K562 (cell line): ENCODE results near the gene RNF32. TPM values are rescaled to one million over a fixed set of nuclear protein-coding genes. Genes with fewer than 3 reads are reported as not detected.

ENCODE experiments used
- ATAC-seq: fragments of 200-7000 bp; cut with Tn5 transposase; 3 replicates; pipeline ENCODE4 v1.9.1; 2020; ENCODE audit warnings: moderate library complexity
- BruUV-seq: library from RNA; stranded (reverse); fragments of 400-500 nt; replicated peaks from 2 replicates; lab custom pipeline; 2021; lab: Mats Ljungman, UMichigan
- CTCF ChIA-PET: fragments of 300-600 bp; formaldehyde crosslinking; extraction: SDS; loops from one replicate; lab custom pipeline; 2021; ENCODE audit warnings: low intra/inter-chr PET ratio; lab: Yijun Ruan, JAX
- POLR2A ChIA-PET: fragments of 300-600, 350-650 bp; sonication (Branson Sonifier 250); formaldehyde crosslinking; extraction: SDS; loops from one replicate; lab custom pipeline; 2021; ENCODE audit warnings: antibody characterized with exemption, inconsistent platforms; lab: Yijun Ruan, JAX
- DNase-seq, 4 experiments: peaks; one replicate each; pipeline versions ENCODE4 v3.0.0 to v3.0.0-alpha.2; 2011 to 2018; ENCODE audit warnings: low spot score in 3 of 4, mixed read lengths in 3 of 4; ENCODE audit errors: extremely low read depth in 1 of 4
- FAIRE-seq: peaks from 2 replicates; lab custom pipeline; 2011; peaks lifted over from hg19 to GRCh38; lab: Jason Lieb, UNC
- H2AFZ ChIP-seq: 2 replicates; pipeline ENCODE4 v1.6.0; 2011; ENCODE audit warnings: low read depth, low read length, control low read depth, inconsistent platforms
- H3K27ac ChIP-seq: fragments of 200-600 bp; 3 replicates; pipeline ENCODE4 v1.8.0; 2011; ENCODE audit warnings: low read depth, mild to moderate bottlenecking, control low read depth, inconsistent platforms, low read length, moderate library complexity, mixed read lengths; ENCODE audit errors: extremely low read depth
- H3K27me3 ChIP-seq, 2 experiments: fragments of 300-600 bp in 1 of 2; 2 replicates in 1 of 2; 3 replicates in 1 of 2; pipeline versions ENCODE4 v1.6.0 to v1.8.0; 2011; ENCODE audit warnings: inconsistent platforms in 2 of 2, low read length in 2 of 2, mild to moderate bottlenecking in 1 of 2, mixed read lengths in 1 of 2, moderate library complexity in 1 of 2; ENCODE audit not compliant: control insufficient read depth in 2 of 2, insufficient read depth in 2 of 2
- H3K36me3 ChIP-seq: fragments of 300-600 bp; 3 replicates; pipeline ENCODE4 v1.8.0; 2011; ENCODE audit warnings: mild to moderate bottlenecking, low read length, inconsistent platforms; ENCODE audit not compliant: control insufficient read depth, insufficient read depth
- H3K4me1 ChIP-seq, 2 experiments: fragments of 200-600 bp in 1 of 2; replicated peaks in 1 of 2; 2 replicates in 1 of 2; 3 replicates in 1 of 2; pipeline versions ENCODE4 v1.5.1 to v1.8.0; 2011; ENCODE audit warnings: inconsistent platforms in 2 of 2, low read length in 2 of 2, mild to moderate bottlenecking in 1 of 2, mixed read lengths in 1 of 2, moderate library complexity in 1 of 2; ENCODE audit not compliant: control insufficient read depth in 2 of 2, insufficient read depth in 2 of 2
- H3K4me2 ChIP-seq: 2 replicates; pipeline ENCODE4 v1.6.1; 2011; ENCODE audit warnings: low read length, control low read depth, inconsistent platforms, mixed read lengths; ENCODE audit not compliant: insufficient read depth
- H3K4me3 ChIP-seq: fragments of 200-600 bp; sonication (generic), shearing (Covaris generic); 2 replicates; pipeline ENCODE4 v1.5.1; 2016; ENCODE audit warnings: control low read depth, inconsistent platforms
- H3K79me2 ChIP-seq: fragments of 200-600 bp; 3 replicates; pipeline ENCODE4 v1.8.0; 2011; ENCODE audit warnings: low read length, inconsistent platforms; ENCODE audit not compliant: control insufficient read depth, insufficient read depth
- H3K9ac ChIP-seq, 2 experiments: 2 replicates each; pipeline versions ENCODE4 v1.6.0 to v1.6.1; 2011; ENCODE audit warnings: low read depth in 2 of 2, low read length in 2 of 2, control low read depth in 1 of 2, inconsistent platforms in 1 of 2, mild to moderate bottlenecking in 1 of 2, mixed read lengths in 1 of 2; ENCODE audit not compliant: insufficient read depth in 1 of 2
- H3K9me1 ChIP-seq: one replicate; pipeline ENCODE4 v1.6.0; 2011; ENCODE audit warnings: inconsistent platforms, mild to moderate bottlenecking, low read length, moderate library complexity; ENCODE audit not compliant: control insufficient read depth, insufficient read depth
- H3K9me3 ChIP-seq: replicated peaks from 2 replicates; pipeline ENCODE4 v1.5.1; 2011; ENCODE audit warnings: low read depth, low read length, inconsistent platforms; ENCODE audit not compliant: control insufficient read depth, insufficient read depth
- H4K20me1 ChIP-seq: replicated peaks from 2 replicates; pipeline ENCODE4 v1.6.1; 2011; ENCODE audit warnings: low read length, inconsistent platforms, mixed read lengths; ENCODE audit not compliant: control insufficient read depth, insufficient read depth
- COPS2 ChIP-seq: fragments of 450-650 bp; conservative IDR thresholded peaks from 2 replicates; pipeline ENCODE4 v1.6.1; 2016; ENCODE audit warnings: mild to moderate bottlenecking, moderate library complexity
- WGBS: fragments of 100-300 bp; shearing (Covaris generic); methylation state at CpG from one replicate; pipeline ENCODE4 v1.1.6; 2016; ENCODE audit warnings: low coverage, mixed read lengths; ENCODE audit not compliant: insufficient coverage; ENCODE audit errors: missing lambda C conversion rate; 5-methylcytosine and 5-hydroxymethylcytosine counted together
- in situ Hi-C: fragments of 300-500 bp; cut with MboI; formaldehyde crosslinking; loops from 4 replicates; pipeline ENCODE4 v1.15.0; 2018; ENCODE audit warnings: inconsistent platforms, mixed read lengths
- intact Hi-C: fragments of 100-400 bp; cut with micrococcal nuclease; formaldehyde crosslinking; loops from 2 replicates; pipeline ENCODE4 v1.14.2; 2022
- polyA plus RNA-seq, 8 experiments: library from polyadenylated mRNA; depleted of rRNA in 4 of 8; stranded (reverse) in 5 of 8; unstranded in 3 of 8; fragments of >200 nt; fragmentation: Nextera tagmentation in 2 of 8; fragmentation: Illumina TruSeq in 1 of 8; extraction: Ambion mirVana in 2 of 8; extraction: Trizol in 1 of 8; gene quantifications; 2 replicates each; pipeline versions ENCODE4 v1.2.1 to v1.2.3, GENCODE V29; 2011 to 2014; ENCODE audit warnings: inconsistent platforms in 1 of 8, missing spikeins in 1 of 8
- total RNA-seq, 7 experiments: library from RNA; depleted of rRNA in 6 of 7; stranded (reverse); fragments of >200 nt in 6 of 7; fragmentation: Illumina TruSeq in 2 of 7; extraction: Trizol in 2 of 7; gene quantifications; 2 replicates each; pipeline versions ENCODE4 v1.2.1 to v1.2.3, GENCODE V29; 2011 to 2021; ENCODE audit warnings: low replicate concordance in 1 of 7
- TF ChIP-seq, protein P1 (sequence below): fragments of 200-800 bp; sonication (Bioruptor generic); IDR thresholded peaks from 2 replicates; pipeline ENCODE4 v1.6.1; 2017; ENCODE audit warnings: missing genetic modification characterization, missing compliant biosample characterization

Gene RNF32
- total and polyA plus RNA-seq, 9 of the 15 experiments (the other 6 are each of a cell fraction or from before 2014, with no cell fraction given), result 2.6 to 7.0 (median 4.6) TPM

DNA sequence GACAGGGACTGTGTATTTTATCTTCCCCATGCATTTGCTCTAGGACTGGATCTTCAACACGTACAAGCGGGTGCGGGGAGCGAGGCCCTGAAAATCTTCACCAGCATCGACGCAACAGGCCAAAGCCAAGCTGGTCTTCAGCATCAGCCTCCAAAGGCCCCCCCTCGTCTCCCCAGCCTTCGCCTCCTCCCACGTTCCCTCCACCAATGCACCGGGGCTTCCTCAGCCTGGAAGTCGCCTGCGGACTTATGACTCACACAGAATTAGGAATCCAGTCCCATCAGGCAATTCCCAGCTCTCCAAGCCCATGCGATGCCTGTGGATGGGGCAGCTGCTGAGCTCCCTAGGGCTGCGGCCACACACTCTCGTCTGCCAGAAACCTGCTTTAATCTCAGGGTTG is 36.3 kb upstream of the RNF32 start:
- no peaks in the 10 kb centered on the region for H3K9me1 ChIP-seq
- no peaks in the 10 kb centered on the region for H3K36me3 ChIP-seq
- DNase-seq (no peak), ATAC-seq (peak; percentile 14; the same call in 2 of the 3 replicates), FAIRE-seq (no peak)
- POLR2A ChIA-PET, result interaction anchor here (1.4 to 1.7 kb wide), 2 partner anchors 8 to 10 kb away, joined by 4 to 7 read pairs; no protein-coding TSS in a partner anchor
- no peaks in the 10 kb centered on the region for H3K79me2 ChIP-seq
- no TSS peak for BruUV-seq
- H2AFZ ChIP-seq, result no peak overlapping the region
- no peak overlapping the region for H3K27ac ChIP-seq
- CTCF ChIA-PET, result no interaction called here
- no peak overlapping the region for H3K4me2 ChIP-seq
- 0 out of 2 replicates have a peak, but pooled peaks cover 4% of the 10 kb centered on the region for H4K20me1 ChIP-seq
- no peak overlapping the region for H3K4me3 ChIP-seq
- peaks cover 0 to 26% of the 10 kb centered on the region in 2 experiments; a peak in 3 of 5 replicates for H3K27me3 ChIP-seq
- H3K9me3 ChIP-seq, result no peaks in the 10 kb centered on the region
- peaks cover 7 to 22% of the 10 kb centered on the region in 2 experiments; a peak in 4 of 5 replicates for H3K4me1 ChIP-seq
- intact Hi-C loops, result no loop called here
- TF ChIP-seq, protein P1, sequence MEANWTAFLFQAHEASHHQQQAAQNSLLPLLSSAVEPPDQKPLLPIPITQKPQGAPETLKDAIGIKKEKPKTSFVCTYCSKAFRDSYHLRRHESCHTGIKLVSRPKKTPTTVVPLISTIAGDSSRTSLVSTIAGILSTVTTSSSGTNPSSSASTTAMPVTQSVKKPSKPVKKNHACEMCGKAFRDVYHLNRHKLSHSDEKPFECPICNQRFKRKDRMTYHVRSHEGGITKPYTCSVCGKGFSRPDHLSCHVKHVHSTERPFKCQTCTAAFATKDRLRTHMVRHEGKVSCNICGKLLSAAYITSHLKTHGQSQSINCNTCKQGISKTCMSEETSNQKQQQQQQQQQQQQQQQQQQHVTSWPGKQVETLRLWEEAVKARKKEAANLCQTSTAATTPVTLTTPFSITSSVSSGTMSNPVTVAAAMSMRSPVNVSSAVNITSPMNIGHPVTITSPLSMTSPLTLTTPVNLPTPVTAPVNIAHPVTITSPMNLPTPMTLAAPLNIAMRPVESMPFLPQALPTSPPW (CRISPR knock-in tag), result 0 out of 2 replicates have a peak, but pooled peaks have one; percentile 29
- TF ChIP-seq COPS2, result no peak
- in situ Hi-C loops, result no loop called here
- H3K9ac ChIP-seq, result no peak overlapping the region
- WGBS, result 25% methylated on average over 15 of the region's 15 CpGs
